Stimulated activated CD8-positive, alpha-beta memory T cell treated with anti-CD3 and anti-CD28 coated beads, Interleukin-12 subunit alpha, Interleukin-12 subunit beta, amount 100 ng/mL, for 1 hour (primary cell): ENCODE results near the gene BOD1.

Experiments
- DNase-seq: peaks from one replicate; pipeline ENCODE4 v3.0.0-alpha.2; 2020; ENCODE audit warnings: low read depth

Gene BOD1

GRCh38 chr5:173577166-173577565, 39.3 kb downstream of the BOD1 start:
- DNase-seq = no peak

- no peak for DNase-seq
These were observed 40.5 kb downstream of the BOD1 start for GRCh38 chr5:173575985-173576384.

- no peak for DNase-seq
These were observed 41.5 kb downstream of the BOD1 start for GRCh38 chr5:173574983-173575382.

GRCh38 chr5:173573126-173573960, 43.1 kb downstream of the BOD1 start:
- peak; percentile 25 for DNase-seq

- DNase-seq = no peak
These were observed 43.9 kb downstream of the BOD1 start for GRCh38 chr5:173572431-173573125.

GRCh38 chr5:173570321-173571090, 45.9 kb downstream of the BOD1 start:
- DNase-seq = no peak

GRCh38 chr5:173568703-173569102, 47.7 kb downstream of the BOD1 start:
- no peak for DNase-seq

GRCh38 chr5:173568128-173568527, 48.3 kb downstream of the BOD1 start:
- no peak for DNase-seq

GRCh38 chr5:173567548-173567947, 48.9 kb downstream of the BOD1 start:
- no peak for DNase-seq

- no peak for DNase-seq
These were observed 50.9 kb downstream of the BOD1 start for GRCh38 chr5:173565491-173566072.

- no peak for DNase-seq
These were observed 52.3 kb downstream of the BOD1 start for GRCh38 chr5:173564106-173564505.

GRCh38 chr5:173563246-173563645, 53.2 kb downstream of the BOD1 start:
- DNase-seq = no peak

- no peak for DNase-seq
These were observed 54.0 kb downstream of the BOD1 start for GRCh38 chr5:173562451-173562850.
